GM12878 (cell line): ENCODE data around the gene MSL1. TPM values are rescaled to one million over a fixed set of nuclear protein-coding genes. Genes with fewer than 3 reads are reported as not detected.

Source experiments
- CBX5 ChIP-seq: sonication (generic); IDR thresholded peaks from 2 replicates; pipeline ENCODE4 v1.6.1; 2016; ENCODE audit warnings: low read depth, moderate library complexity, mild to moderate bottlenecking, inconsistent platforms
- EP300 ChIP-seq, 2 experiments: fragments of 150-350 bp in 1 of 2; IDR thresholded peaks; 2 replicates each; pipeline ENCODE4 v1.6.1; 2011 to 2012; ENCODE audit warnings: low read depth in 2 of 2, low read length in 2 of 2, borderline replicate concordance in 1 of 2, improper control_type of control experiment in 1 of 2, inconsistent platforms in 1 of 2; ENCODE audit not compliant: control insufficient read depth in 1 of 2
- EZH2 ChIP-seq: IDR thresholded peaks from 2 replicates; pipeline ENCODE4 v1.6.1; 2012; ENCODE audit warnings: low read depth, mild to moderate bottlenecking, control low read depth, inconsistent platforms, low read length, borderline replicate concordance; ENCODE audit not compliant: control insufficient read depth
- GATAD2B ChIP-seq: fragments of 450-650 bp; conservative IDR thresholded peaks from 2 replicates; pipeline ENCODE4 v1.6.1; 2017; ENCODE audit warnings: low read depth, mild to moderate bottlenecking, moderate library complexity
- LARP7 ChIP-seq: fragments of 450-650 bp; IDR thresholded peaks from 2 replicates; pipeline ENCODE4 v1.6.1; 2017; ENCODE audit warnings: mild to moderate bottlenecking
- MTA2 ChIP-seq: fragments of 450-650 bp; IDR thresholded peaks from 2 replicates; pipeline ENCODE4 v1.6.1; 2016; ENCODE audit warnings: low read depth, mild to moderate bottlenecking, moderate library complexity
- MYC ChIP-seq: IDR thresholded peaks from 2 replicates; pipeline ENCODE4 v1.6.1; 2011; ENCODE audit warnings: mild to moderate bottlenecking, low read length, moderate library complexity, inconsistent platforms; ENCODE audit not compliant: insufficient read depth, insufficient replicate concordance, insufficient read length, severe bottlenecking
- NFIC ChIP-seq: IDR thresholded peaks from 2 replicates; pipeline ENCODE4 v1.6.1; 2012; ENCODE audit warnings: low read depth, mild to moderate bottlenecking, inconsistent platforms, low read length, moderate library complexity
- NFYA ChIP-seq: IDR thresholded peaks from 2 replicates; pipeline ENCODE4 v1.6.1; 2011; ENCODE audit warnings: low read depth, mild to moderate bottlenecking, low read length, improper control_type of control experiment, borderline replicate concordance
- NR2C1 ChIP-seq: fragments of 450-650 bp; IDR thresholded peaks from 2 replicates; pipeline ENCODE4 v1.6.1; 2017; ENCODE audit warnings: antibody characterized with exemption, mild to moderate bottlenecking, moderate library complexity
- NRF1 ChIP-seq: conservative IDR thresholded peaks from 2 replicates; pipeline ENCODE4 v1.6.1; 2011; ENCODE audit warnings: mild to moderate bottlenecking, low read depth, low read length, improper control_type of control experiment
- POLR2AphosphoS5 ChIP-seq: IDR thresholded peaks from 2 replicates; pipeline ENCODE4 v1.6.1; 2011; ENCODE audit warnings: mild to moderate bottlenecking, low read length, inconsistent platforms
- RAD21 ChIP-seq: IDR thresholded peaks from 2 replicates; pipeline ENCODE4 v1.6.1; 2011; ENCODE audit warnings: mild to moderate bottlenecking, low read depth, low read length, moderate library complexity; ENCODE audit not compliant: insufficient read depth
- RELA ChIP-seq: fragments of 450-650 bp; IDR thresholded peaks from 2 replicates; pipeline ENCODE4 v1.8.0; 2014; ENCODE audit warnings: borderline replicate concordance; ENCODE audit not compliant: partially characterized antibody
- RUNX3 ChIP-seq: IDR thresholded peaks from 2 replicates; pipeline ENCODE4 v1.6.1; 2012; ENCODE audit warnings: low read length, inconsistent platforms
- SREBF2 ChIP-seq: IDR thresholded peaks from 2 replicates; pipeline ENCODE4 v1.6.1; 2012; ENCODE audit warnings: mild to moderate bottlenecking, low read length
- STAT1 ChIP-seq: fragments of 450-650 bp; conservative IDR thresholded peaks from 2 replicates; pipeline ENCODE4 v1.6.1; 2014; ENCODE audit warnings: antibody characterized with exemption, mild to moderate bottlenecking
- ZNF217 ChIP-seq: fragments of 450-650 bp; IDR thresholded peaks from 2 replicates; pipeline ENCODE4 v1.6.1; 2017; ENCODE audit warnings: antibody characterized with exemption, mild to moderate bottlenecking
- ZSCAN29 ChIP-seq: fragments of 450-650 bp; IDR thresholded peaks from 2 replicates; pipeline ENCODE4 v1.6.1; 2017; ENCODE audit warnings: mild to moderate bottlenecking, moderate library complexity
- polyA plus RNA-seq, 11 experiments: library from polyadenylated mRNA; depleted of rRNA in 4 of 11; unstranded in 6 of 11; stranded (reverse) in 5 of 11; fragments of >200 nt; fragmentation: Nextera tagmentation in 4 of 11; fragmentation: Illumina TruSeq in 1 of 11; extraction: Ambion mirVana in 4 of 11; extraction: Trizol in 1 of 11; gene quantifications; 1 replicate in 1 of 11; 2 replicates in 10 of 11; pipeline versions ENCODE4 v1.2.1 to v1.2.3, GENCODE V29; 2011 to 2016; ENCODE audit warnings: inconsistent platforms in 2 of 11, missing spikeins in 2 of 11, low read depth in 1 of 11
- total RNA-seq, 4 experiments: library from RNA; depleted of rRNA in 3 of 4; stranded (reverse); fragments of >200 nt in 3 of 4; fragmentation: Illumina TruSeq in 1 of 4; extraction: Trizol in 1 of 4; gene quantifications; 2 replicates each; pipeline versions ENCODE4 v1.2.1 to v1.2.3, GENCODE V29; 2013 to 2021
- TF ChIP-seq, protein P1 (sequence below): fragments of 450-650 bp; formaldehyde crosslinking; IDR thresholded peaks from 2 replicates; pipeline ENCODE4 v1.4.0; 2022; ENCODE audit warnings: mild to moderate bottlenecking, moderate library complexity
- TF ChIP-seq, protein P2 (sequence below): IDR thresholded peaks from 2 replicates; pipeline ENCODE4 v1.6.1; 2012; ENCODE audit warnings: low read length, inconsistent platforms
- TF ChIP-seq, protein P3 (sequence below): fragments of 450-650 bp; IDR thresholded peaks from 2 replicates; pipeline ENCODE4 v1.6.1; 2017; ENCODE audit warnings: mild to moderate bottlenecking, low read depth, inconsistent platforms; ENCODE audit not compliant: poor library complexity, severe bottlenecking

MSL1 gene
- total and polyA plus RNA-seq, 10 of the 15 experiments (the other 5 are each of a cell fraction or from before 2014, with no cell fraction given) = 6.1 to 95.2 (median 51.8) TPM

DNA sequence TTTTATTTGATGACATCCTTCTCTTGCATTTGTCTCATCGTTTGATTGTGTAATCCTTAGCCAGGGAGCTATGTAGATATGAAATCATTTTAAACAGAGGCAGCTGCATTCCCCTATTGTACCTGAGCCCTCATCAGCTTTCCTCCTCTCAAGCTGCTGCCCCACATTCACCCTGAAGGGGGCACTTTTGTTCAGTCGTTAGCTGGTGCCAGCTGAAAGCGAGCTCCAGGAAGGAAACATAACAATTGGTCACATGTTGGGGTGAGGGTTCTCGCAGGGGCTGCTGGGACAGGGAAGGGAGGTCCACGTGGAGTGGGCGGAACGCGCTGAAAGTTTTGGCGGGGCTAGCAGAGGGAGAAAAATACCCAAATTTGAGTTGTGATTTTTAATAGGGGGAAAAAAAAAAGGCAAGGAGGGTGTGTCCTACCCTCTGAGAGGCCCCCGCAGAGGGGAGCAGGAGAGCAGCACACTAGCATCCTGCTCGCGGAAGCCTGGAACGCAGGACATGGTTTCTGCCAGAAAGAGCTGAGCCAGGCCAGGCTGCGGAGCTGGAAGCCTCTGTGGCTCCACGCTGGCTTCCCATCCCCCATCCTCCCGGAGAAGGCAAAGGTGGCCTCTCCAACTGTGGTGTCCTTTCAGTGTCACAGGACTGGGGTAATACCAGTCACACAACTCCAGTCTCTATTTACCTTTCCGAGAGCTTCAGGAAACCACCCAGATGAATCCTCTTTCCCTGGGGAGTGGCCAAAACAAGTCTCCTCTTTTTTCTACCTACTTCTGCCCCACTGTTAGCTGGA, 8.5 kb upstream of the MSL1 start (continued):
- TF ChIP-seq, protein P1, sequence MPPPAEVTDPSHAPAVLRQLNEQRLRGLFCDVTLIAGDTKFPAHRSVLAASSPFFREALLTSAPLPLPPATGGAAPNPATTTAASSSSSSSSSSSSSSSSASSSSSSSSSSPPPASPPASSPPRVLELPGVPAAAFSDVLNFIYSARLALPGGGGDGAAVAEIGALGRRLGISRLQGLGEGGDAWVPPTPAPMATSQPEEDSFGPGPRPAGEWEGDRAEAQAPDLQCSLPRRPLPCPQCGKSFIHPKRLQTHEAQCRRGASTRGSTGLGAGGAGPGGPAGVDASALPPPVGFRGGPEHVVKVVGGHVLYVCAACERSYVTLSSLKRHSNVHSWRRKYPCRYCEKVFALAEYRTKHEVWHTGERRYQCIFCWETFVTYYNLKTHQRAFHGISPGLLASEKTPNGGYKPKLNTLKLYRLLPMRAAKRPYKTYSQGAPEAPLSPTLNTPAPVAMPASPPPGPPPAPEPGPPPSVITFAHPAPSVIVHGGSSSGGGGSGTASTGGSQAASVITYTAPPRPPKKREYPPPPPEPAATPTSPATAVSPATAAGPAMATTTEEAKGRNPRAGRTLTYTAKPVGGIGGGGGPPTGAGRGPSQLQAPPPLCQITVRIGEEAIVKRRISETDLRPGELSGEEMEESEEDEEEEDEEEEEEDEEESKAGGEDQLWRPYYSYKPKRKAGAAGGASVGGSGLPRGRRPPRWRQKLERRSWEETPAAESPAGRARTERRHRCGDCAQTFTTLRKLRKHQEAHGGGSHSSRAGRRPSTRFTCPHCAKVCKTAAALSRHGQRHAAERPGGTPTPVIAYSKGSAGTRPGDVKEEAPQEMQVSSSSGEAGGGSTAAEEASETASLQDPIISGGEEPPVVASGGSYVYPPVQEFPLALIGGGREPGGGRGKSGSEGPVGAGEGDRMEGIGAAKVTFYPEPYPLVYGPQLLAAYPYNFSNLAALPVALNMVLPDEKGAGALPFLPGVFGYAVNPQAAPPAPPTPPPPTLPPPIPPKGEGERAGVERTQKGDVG (CRISPR knock-in tag) = no peak
- no peak for TF ChIP-seq RELA
- TF ChIP-seq ZNF217 = no peak
- no peak for TF ChIP-seq ZSCAN29
- TF ChIP-seq STAT1 = no peak; the same call in 1 of the 2 replicates
- peak; percentile 92 for TF ChIP-seq RAD21
- no peak for TF ChIP-seq NFYA
- TF ChIP-seq NRF1 = no peak
- TF ChIP-seq MYC = no peak
- TF ChIP-seq, protein P2, sequence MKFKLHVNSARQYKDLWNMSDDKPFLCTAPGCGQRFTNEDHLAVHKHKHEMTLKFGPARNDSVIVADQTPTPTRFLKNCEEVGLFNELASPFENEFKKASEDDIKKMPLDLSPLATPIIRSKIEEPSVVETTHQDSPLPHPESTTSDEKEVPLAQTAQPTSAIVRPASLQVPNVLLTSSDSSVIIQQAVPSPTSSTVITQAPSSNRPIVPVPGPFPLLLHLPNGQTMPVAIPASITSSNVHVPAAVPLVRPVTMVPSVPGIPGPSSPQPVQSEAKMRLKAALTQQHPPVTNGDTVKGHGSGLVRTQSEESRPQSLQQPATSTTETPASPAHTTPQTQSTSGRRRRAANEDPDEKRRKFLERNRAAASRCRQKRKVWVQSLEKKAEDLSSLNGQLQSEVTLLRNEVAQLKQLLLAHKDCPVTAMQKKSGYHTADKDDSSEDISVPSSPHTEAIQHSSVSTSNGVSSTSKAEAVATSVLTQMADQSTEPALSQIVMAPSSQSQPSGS = no peak
- TF ChIP-seq RUNX3 = 0 out of 2 replicates have a peak, but pooled peaks have one; percentile 41
- TF ChIP-seq SREBF2 = no peak
- peak; percentile 68 for TF ChIP-seq NR2C1
- TF ChIP-seq CBX5 = no peak
- TF ChIP-seq EZH2 = no peak
- TF ChIP-seq, protein P3, sequence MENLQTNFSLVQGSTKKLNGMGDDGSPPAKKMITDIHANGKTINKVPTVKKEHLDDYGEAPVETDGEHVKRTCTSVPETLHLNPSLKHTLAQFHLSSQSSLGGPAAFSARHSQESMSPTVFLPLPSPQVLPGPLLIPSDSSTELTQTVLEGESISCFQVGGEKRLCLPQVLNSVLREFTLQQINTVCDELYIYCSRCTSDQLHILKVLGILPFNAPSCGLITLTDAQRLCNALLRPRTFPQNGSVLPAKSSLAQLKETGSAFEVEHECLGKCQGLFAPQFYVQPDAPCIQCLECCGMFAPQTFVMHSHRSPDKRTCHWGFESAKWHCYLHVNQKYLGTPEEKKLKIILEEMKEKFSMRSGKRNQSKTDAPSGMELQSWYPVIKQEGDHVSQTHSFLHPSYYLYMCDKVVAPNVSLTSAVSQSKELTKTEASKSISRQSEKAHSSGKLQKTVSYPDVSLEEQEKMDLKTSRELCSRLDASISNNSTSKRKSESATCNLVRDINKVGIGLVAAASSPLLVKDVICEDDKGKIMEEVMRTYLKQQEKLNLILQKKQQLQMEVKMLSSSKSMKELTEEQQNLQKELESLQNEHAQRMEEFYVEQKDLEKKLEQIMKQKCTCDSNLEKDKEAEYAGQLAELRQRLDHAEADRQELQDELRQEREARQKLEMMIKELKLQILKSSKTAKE = no peak
- no peak for TF ChIP-seq GATAD2B
- no peak for TF ChIP-seq LARP7
- TF ChIP-seq MTA2 = no peak
- no peak for TF ChIP-seq NFIC
- TF ChIP-seq EP300 (IDR thresholded peaks at IDR 0.05; ENCODE audit: borderline replicate concordance in 1 of 2, control insufficient read depth in 1 of 2, low read depth in 2 of 2, low read length in 2 of 2) = no peak; a peak in 1 of 4 replicates
- TF ChIP-seq POLR2AphosphoS5 = no peak; the same call in none of the 2 replicates
